ENCODE results near the gene MUC2. TPM values are rescaled to one million over a fixed set of nuclear protein-coding genes. Genes with fewer than 3 reads are reported as not detected.

Gene MUC2
- total RNA-seq, 6 experiments from 2014 or later: 0.24 TPM; not detected in 5

DNA sequence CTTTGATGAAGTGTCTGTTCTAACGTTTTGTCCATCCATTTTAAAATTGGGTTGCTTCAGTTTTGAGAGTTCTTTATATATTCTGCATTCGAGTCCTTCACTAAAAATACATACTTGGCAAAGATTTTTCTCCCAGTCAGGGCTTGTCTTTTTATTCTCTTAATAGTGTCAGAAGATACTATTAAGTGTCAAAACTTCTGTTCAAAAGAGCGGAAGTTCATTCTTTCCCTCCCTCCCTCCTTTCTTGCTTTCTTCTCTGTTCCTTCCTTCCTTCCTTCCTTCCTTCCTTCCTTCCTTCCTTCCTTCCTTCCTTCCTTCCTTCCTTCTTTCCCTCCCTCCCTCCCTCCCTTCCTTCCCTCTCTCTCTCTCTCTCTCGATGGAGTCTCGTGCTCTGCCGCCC, 30.5 kb upstream of the MUC2 start:
- Mint-ChIP-seq H3K27ac (no peak overlapping the region), H3K4me1 (ENCODE audit: low read depth) (no peaks in the 10 kb centered on the region), H3K4me3 (no peak overlapping the region), H3K9me3 (no peaks in the 10 kb centered on the region; the same call in 1 of the 2 replicates), H3K27me3 (ENCODE audit: insufficient read depth) (peaks cover 21% of the 10 kb centered on the region), H3K36me3 (ENCODE audit: low read depth) (no peaks in the 10 kb centered on the region)
- no peak for DNase-seq
- TF ChIP-seq, protein P1, sequence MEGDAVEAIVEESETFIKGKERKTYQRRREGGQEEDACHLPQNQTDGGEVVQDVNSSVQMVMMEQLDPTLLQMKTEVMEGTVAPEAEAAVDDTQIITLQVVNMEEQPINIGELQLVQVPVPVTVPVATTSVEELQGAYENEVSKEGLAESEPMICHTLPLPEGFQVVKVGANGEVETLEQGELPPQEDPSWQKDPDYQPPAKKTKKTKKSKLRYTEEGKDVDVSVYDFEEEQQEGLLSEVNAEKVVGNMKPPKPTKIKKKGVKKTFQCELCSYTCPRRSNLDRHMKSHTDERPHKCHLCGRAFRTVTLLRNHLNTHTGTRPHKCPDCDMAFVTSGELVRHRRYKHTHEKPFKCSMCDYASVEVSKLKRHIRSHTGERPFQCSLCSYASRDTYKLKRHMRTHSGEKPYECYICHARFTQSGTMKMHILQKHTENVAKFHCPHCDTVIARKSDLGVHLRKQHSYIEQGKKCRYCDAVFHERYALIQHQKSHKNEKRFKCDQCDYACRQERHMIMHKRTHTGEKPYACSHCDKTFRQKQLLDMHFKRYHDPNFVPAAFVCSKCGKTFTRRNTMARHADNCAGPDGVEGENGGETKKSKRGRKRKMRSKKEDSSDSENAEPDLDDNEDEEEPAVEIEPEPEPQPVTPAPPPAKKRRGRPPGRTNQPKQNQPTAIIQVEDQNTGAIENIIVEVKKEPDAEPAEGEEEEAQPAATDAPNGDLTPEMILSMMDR (IDR thresholded peaks at IDR 0.05): no peak

DNA sequence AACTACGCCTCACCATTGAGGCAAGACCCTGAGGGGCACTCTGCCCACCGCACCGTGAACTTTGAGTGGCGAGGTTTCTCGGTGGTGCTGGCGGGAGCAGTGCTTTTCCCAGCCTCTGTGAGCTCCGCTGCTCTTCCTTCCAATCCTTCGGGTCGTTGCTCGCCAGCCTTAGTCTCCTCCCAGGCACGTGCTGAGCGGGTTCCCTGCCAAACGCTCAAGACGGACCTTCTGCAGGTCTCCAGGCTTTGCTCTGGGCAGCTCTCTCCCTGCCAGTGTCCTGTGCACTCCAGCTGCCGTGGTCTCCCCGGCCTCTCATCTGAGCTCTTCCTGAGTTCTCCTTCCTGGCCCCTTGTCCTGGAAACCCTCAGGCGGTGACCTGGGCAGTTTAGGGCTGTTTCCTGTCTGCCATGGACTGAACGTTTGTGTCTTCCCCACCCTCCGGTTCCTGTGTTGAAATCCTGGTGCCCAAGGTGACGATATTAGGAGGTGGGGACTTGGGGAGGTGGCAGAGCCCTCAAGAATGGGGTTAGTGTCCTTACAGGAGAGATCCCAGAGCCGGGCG, 27.0 kb upstream of the MUC2 start:
- TF ChIP-seq, protein P1 (IDR thresholded peaks at IDR 0.05): no peak
- no peaks in the 10 kb centered on the region for H3K4me1 Mint-ChIP-seq (ENCODE audit: low read depth)
- no peak for DNase-seq

DNA sequence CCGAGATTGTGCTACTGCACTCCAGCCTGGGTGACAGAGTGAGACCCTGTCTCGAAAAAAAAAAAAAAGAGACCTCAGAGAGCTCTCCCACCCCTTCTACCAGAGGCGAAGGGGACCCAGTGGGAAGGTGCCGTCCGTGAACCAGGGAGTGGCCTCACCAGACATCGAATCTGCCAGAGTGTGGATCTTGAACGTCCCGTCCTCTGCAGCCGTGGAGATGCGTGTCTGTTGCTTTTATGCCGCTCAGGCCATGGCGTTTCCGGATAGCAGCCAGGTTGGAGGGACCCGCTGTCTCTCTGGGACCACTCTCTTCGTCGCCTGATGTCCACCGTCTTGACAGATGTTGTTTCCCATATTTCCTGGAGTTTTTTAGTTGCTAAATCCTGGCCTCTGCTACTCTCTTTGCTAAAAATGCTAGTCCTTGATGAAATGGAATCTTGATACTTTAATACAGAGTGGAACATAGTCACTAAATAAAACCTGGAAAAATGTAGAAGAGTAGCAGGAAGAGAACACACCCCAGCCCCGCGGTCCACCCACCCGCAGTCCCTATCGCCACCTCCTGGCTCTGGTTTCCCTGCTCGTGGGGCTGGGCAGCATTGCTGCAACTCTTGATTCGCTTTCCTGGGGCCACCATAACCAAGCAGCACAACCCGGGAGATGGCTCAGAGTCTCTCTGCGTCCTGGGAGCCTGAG, 26.2 kb upstream of the MUC2 start:
- TF ChIP-seq, protein P1 (IDR thresholded peaks at IDR 0.05): no peak
- no peak for DNase-seq
- Mint-ChIP-seq H3K4me3 (no peak overlapping the region), H3K9me3 (no peaks in the 10 kb centered on the region; the same call in 1 of the 2 replicates), H3K27ac (no peak overlapping the region), H3K4me1 (ENCODE audit: low read depth) (no peaks in the 10 kb centered on the region), H3K27me3 (ENCODE audit: insufficient read depth) (peaks cover 22% of the 10 kb centered on the region), H3K36me3 (ENCODE audit: low read depth) (no peaks in the 10 kb centered on the region)

More for the DNA sequence above, 27.0 kb upstream of the MUC2 start:
- no peak overlapping the region for H3K4me3 Mint-ChIP-seq
- no peaks in the 10 kb centered on the region; the same call in 1 of the 2 replicates for H3K9me3 Mint-ChIP-seq
- no peak overlapping the region for H3K27ac Mint-ChIP-seq
- peaks cover 22% of the 10 kb centered on the region for H3K27me3 Mint-ChIP-seq (ENCODE audit: insufficient read depth)
- no peaks in the 10 kb centered on the region for H3K36me3 Mint-ChIP-seq (ENCODE audit: low read depth)

DNA sequence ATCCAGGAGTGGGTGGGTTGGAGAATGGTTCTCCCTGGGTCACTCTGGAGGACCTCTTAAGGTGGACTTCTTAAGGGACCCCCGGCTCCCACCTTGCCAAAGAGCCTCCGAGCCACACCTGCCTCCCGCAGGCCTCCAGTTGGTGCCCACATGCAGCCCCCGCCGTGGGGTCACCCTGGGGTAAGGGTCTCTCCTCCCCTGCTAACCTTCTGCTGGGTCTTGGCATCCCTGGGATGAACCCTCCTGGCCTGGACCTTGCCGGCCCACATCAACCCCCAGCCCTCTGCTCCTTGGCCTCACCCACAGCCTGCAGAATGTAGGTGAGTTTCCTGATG, 25.6 kb upstream of the MUC2 start:
- no peaks in the 10 kb centered on the region; the same call in 1 of the 2 replicates for H3K9me3 Mint-ChIP-seq
- TF ChIP-seq, protein P1 (IDR thresholded peaks at IDR 0.05): no peak
- DNase-seq: no peak
- H3K27ac Mint-ChIP-seq: no peak overlapping the region
- H3K4me1 Mint-ChIP-seq (ENCODE audit: low read depth): no peaks in the 10 kb centered on the region
- no peaks in the 10 kb centered on the region for H3K36me3 Mint-ChIP-seq (ENCODE audit: low read depth)
- H3K4me3 Mint-ChIP-seq: no peak overlapping the region
- H3K27me3 Mint-ChIP-seq (ENCODE audit: insufficient read depth): peaks cover 19% of the 10 kb centered on the region

DNA sequence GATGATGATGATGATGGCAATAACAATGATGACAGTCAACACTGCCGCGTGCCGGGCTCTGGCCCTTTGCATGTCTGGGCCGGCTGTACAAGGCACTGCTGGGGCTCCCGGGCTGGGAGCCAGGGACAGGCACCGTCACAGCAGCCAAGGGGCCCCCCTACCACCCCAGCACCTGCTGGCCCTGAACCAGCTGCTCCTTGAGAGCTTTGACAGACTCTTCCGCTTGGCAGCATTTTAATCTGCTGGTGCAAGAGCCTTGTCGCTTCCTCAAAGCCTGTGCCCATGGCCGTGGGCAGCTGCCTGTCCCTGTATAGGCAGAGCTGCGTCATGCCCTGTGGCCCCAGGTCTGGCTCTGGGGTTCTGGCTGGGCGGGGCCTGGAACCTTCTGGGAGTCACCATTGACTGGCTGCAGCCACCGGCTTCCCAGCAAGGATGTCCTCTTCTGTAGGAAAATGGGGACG, 25.2 kb upstream of the MUC2 start:
- H3K27ac Mint-ChIP-seq: no peak overlapping the region
- H3K9me3 Mint-ChIP-seq: no peaks in the 10 kb centered on the region; the same call in 1 of the 2 replicates
- TF ChIP-seq, protein P1 (IDR thresholded peaks at IDR 0.05): no peak
- DNase-seq: no peak
- no peak overlapping the region for H3K4me3 Mint-ChIP-seq
- H3K27me3 Mint-ChIP-seq (ENCODE audit: insufficient read depth): peaks cover 17% of the 10 kb centered on the region
- H3K36me3 Mint-ChIP-seq (ENCODE audit: low read depth): no peaks in the 10 kb centered on the region
- H3K4me1 Mint-ChIP-seq (ENCODE audit: low read depth): no peaks in the 10 kb centered on the region

Measured in HFFc6 (cell line).